ENCODE data around the gene SRP19. TPM values are rescaled to one million over a fixed set of nuclear protein-coding genes. Genes with fewer than 3 reads are reported as not detected.
"Not testable (repeated sequence)": the region's sequence is repeated elsewhere in the genome, so short reads cannot be mapped to it uniquely, and the experiment has no call there.

SRP19 gene
- total RNA-seq, 2 experiments from 2014 or later = 43.7 to 49.6 TPM

GRCh38 chr5:112848116-112848811 lies 12.8 kb upstream of the SRP19 start:
- Mint-ChIP-seq H3K4me3 (no peak overlapping the region), H3K9me3 (no peaks in the 10 kb centered on the region), H3K36me3 (ENCODE audit: low read depth) (no peaks in the 10 kb centered on the region)

GRCh38 chr5:112849912-112850311 lies 11.2 kb upstream of the SRP19 start:
- intact Hi-C loops (cut with micrococcal nuclease) = no loop called here
- Mint-ChIP-seq H3K36me3 (ENCODE audit: low read depth) (peaks cover 4% of the 10 kb centered on the region), H3K27ac (no peak overlapping the region), H3K4me1 (ENCODE audit: low read depth) (peaks cover 3% of the 10 kb centered on the region), H3K4me3 (no peak overlapping the region), H3K27me3 (ENCODE audit: low read depth) (peaks cover 8% of the 10 kb centered on the region), H3K9me3 (peaks cover 5% of the 10 kb centered on the region)
- CTCF ChIA-PET = no interaction called here
- no peak for DNase-seq

More at GRCh38 chr5:112848116-112848811, 12.8 kb upstream of the SRP19 start:
- Mint-ChIP-seq H3K27me3 (ENCODE audit: low read depth) (peaks cover 3% of the 10 kb centered on the region), H3K4me1 (ENCODE audit: low read depth) (peaks cover 3% of the 10 kb centered on the region), H3K27ac (no peak overlapping the region)
- DNase-seq = no peak
- intact Hi-C loops (cut with micrococcal nuclease) = loop anchor here (1.0 kb wide), 2 partner anchors 157 to 297 kb away; no protein-coding TSS in a partner anchor
- CTCF ChIA-PET = interaction anchor here (0.5 to 1.6 kb wide), 21 partner anchors 8 to 315 kb away, joined by 3 to 12 read pairs (median 4); partner anchors contain the start of genes REEP5 and SRP19

- no peak overlapping the region for H3K4me3 Mint-ChIP-seq
- H3K4me1 Mint-ChIP-seq (ENCODE audit: low read depth) = no peaks in the 10 kb centered on the region
- no peak for DNase-seq
- intact Hi-C loops (cut with micrococcal nuclease) = no loop called here
- no peak overlapping the region for H3K27ac Mint-ChIP-seq
- CTCF ChIA-PET = no interaction called here
- peaks cover 26% of the 10 kb centered on the region for H3K27me3 Mint-ChIP-seq (ENCODE audit: low read depth)
- peaks cover 9% of the 10 kb centered on the region for H3K9me3 Mint-ChIP-seq
- peaks cover 6% of the 10 kb centered on the region for H3K36me3 Mint-ChIP-seq (ENCODE audit: low read depth)
Measured at GRCh38 chr5:112854651-112855050, 6.4 kb upstream of the SRP19 start.

GRCh38 chr5:112857866-112858265 lies 3.2 kb upstream of the SRP19 start:
- H3K4me3 Mint-ChIP-seq = no peak overlapping the region
- H3K4me1 Mint-ChIP-seq (ENCODE audit: low read depth) = peaks cover 15% of the 10 kb centered on the region
- no peak overlapping the region for H3K27ac Mint-ChIP-seq
- H3K9me3 Mint-ChIP-seq = peaks cover 9% of the 10 kb centered on the region
- H3K36me3 Mint-ChIP-seq (ENCODE audit: low read depth) = peaks cover 14% of the 10 kb centered on the region
- intact Hi-C loops (cut with micrococcal nuclease) = no loop called here
- peaks cover 24% of the 10 kb centered on the region for H3K27me3 Mint-ChIP-seq (ENCODE audit: low read depth)
- CTCF ChIA-PET = interaction anchor here (2.0 kb wide), 1 partner anchor 9 kb away, joined by 12 read pairs; no protein-coding TSS in a partner anchor
- no peak for DNase-seq

GRCh38 chr5:112860571-112860928 lies 537 bp upstream of the SRP19 start:
- H3K9me3 Mint-ChIP-seq, DNase-seq: not testable (repeated sequence)
- Mint-ChIP-seq H3K4me3 (peak overlapping the region; percentile 96), H3K27me3 (ENCODE audit: low read depth) (peaks cover 12% of the 10 kb centered on the region), H3K4me1 (ENCODE audit: low read depth) (peaks cover 30% of the 10 kb centered on the region), H3K36me3 (ENCODE audit: low read depth) (peaks cover 16% of the 10 kb centered on the region), H3K27ac (peak overlapping the region; percentile 95)
- intact Hi-C loops (cut with micrococcal nuclease) = loop anchor here (2.0 to 10.0 kb wide), 3 partner anchors 654 to 1606 kb away; partner anchors contain the start of gene YTHDC2
- CTCF ChIA-PET = interaction anchor here (0.9 to 1.7 kb wide), 6 partner anchors 8 to 686 kb away, joined by 3 to 11 read pairs (median 4); partner anchors contain the start of gene REEP5

GRCh38 chr5:112861638-112861985 lies 525 bp downstream of the SRP19 start:
- Mint-ChIP-seq H3K4me1 (ENCODE audit: low read depth) (peaks cover 35% of the 10 kb centered on the region), H3K36me3 (ENCODE audit: low read depth) (peaks cover 18% of the 10 kb centered on the region), H3K27me3 (ENCODE audit: low read depth) (peaks cover 5% of the 10 kb centered on the region), H3K27ac (peak overlapping the region; percentile 95), H3K9me3 (no peaks in the 10 kb centered on the region), H3K4me3 (peak overlapping the region; percentile 96)
- intact Hi-C loops (cut with micrococcal nuclease) = loop anchor here (1.0 to 10.0 kb wide), 8 partner anchors 17 to 1607 kb away; partner anchors contain the start of genes DCP2, REEP5 and YTHDC2
- no peak for DNase-seq
- CTCF ChIA-PET = interaction anchor here (1.7 kb wide), 1 partner anchor 13 kb away, joined by 11 read pairs; no protein-coding TSS in a partner anchor

- peak overlapping the region; percentile 96 for H3K4me3 Mint-ChIP-seq
- peaks cover 40% of the 10 kb centered on the region for H3K4me1 Mint-ChIP-seq (ENCODE audit: low read depth)
- DNase-seq = no peak
- H3K36me3 Mint-ChIP-seq (ENCODE audit: low read depth) = peaks cover 18% of the 10 kb centered on the region
- CTCF ChIA-PET = no interaction called here
- H3K27ac Mint-ChIP-seq = no peak overlapping the region
- intact Hi-C loops (cut with micrococcal nuclease) = loop anchor here (10.0 kb wide), 2 partner anchors 653 to 1607 kb away; partner anchors contain the start of gene YTHDC2
- H3K9me3 Mint-ChIP-seq = no peaks in the 10 kb centered on the region
- H3K27me3 Mint-ChIP-seq (ENCODE audit: low read depth) = peaks cover 5% of the 10 kb centered on the region
Measured at GRCh38 chr5:112862085-112862484, 998 bp downstream of the SRP19 start.

- peaks cover 46% of the 10 kb centered on the region for H3K4me1 Mint-ChIP-seq (ENCODE audit: low read depth)
- H3K9me3 Mint-ChIP-seq = no peaks in the 10 kb centered on the region
Measured at GRCh38 chr5:112863549-112863948, 2.5 kb downstream of the SRP19 start.

GRCh38 chr5:112865128-112865527 lies 4.0 kb downstream of the SRP19 start:
- H3K36me3 Mint-ChIP-seq (ENCODE audit: low read depth) = peaks cover 36% of the 10 kb centered on the region
- intact Hi-C loops (cut with micrococcal nuclease) = loop anchor here (10.0 kb wide), 2 partner anchors 650 to 1610 kb away; partner anchors contain the start of gene YTHDC2
- no peaks in the 10 kb centered on the region for H3K27me3 Mint-ChIP-seq (ENCODE audit: low read depth)
- no peak for DNase-seq
- CTCF ChIA-PET = interaction anchor here (1.2 kb wide), 1 partner anchor 533 kb away, joined by 3 read pairs; no protein-coding TSS in a partner anchor
- no peaks in the 10 kb centered on the region for H3K9me3 Mint-ChIP-seq
- H3K27ac Mint-ChIP-seq = no peak overlapping the region
- peaks cover 59% of the 10 kb centered on the region for H3K4me1 Mint-ChIP-seq (ENCODE audit: low read depth)
- no peak overlapping the region for H3K4me3 Mint-ChIP-seq

More at GRCh38 chr5:112863549-112863948, 2.5 kb downstream of the SRP19 start:
- intact Hi-C loops (cut with micrococcal nuclease) = loop anchor here (10.0 kb wide), 2 partner anchors 651 to 1609 kb away; partner anchors contain the start of gene YTHDC2
- Mint-ChIP-seq H3K4me3 (peak overlapping the region; percentile 12), H3K27me3 (ENCODE audit: low read depth) (no peaks in the 10 kb centered on the region), H3K36me3 (ENCODE audit: low read depth) (peaks cover 28% of the 10 kb centered on the region), H3K27ac (peak overlapping the region; percentile 65)
- CTCF ChIA-PET = interaction anchor here (1.0 to 1.2 kb wide), 2 partner anchors 15 to 113 kb away, joined by 4 to 5 read pairs; partner anchors contain the start of gene DCP2
- no peak for DNase-seq

- Mint-ChIP-seq H3K27ac (peak overlapping the region; percentile 67), H3K27me3 (ENCODE audit: low read depth) (no peaks in the 10 kb centered on the region), H3K9me3 (no peaks in the 10 kb centered on the region), H3K4me3 (no peak overlapping the region), H3K4me1 (ENCODE audit: low read depth) (peaks cover 57% of the 10 kb centered on the region), H3K36me3 (ENCODE audit: low read depth) (peaks cover 41% of the 10 kb centered on the region)
- no peak for DNase-seq
- intact Hi-C loops (cut with micrococcal nuclease) = loop anchor here (10.0 kb wide), 2 partner anchors 648 to 1612 kb away; partner anchors contain the start of gene YTHDC2
- CTCF ChIA-PET = interaction anchor here (0.7 kb wide), 1 partner anchor 53 kb away, joined by 3 read pairs; no protein-coding TSS in a partner anchor
Measured at GRCh38 chr5:112866739-112867138, 5.7 kb downstream of the SRP19 start.

GRCh38 chr5:112867411-112867810 lies 6.3 kb downstream of the SRP19 start:
- H3K27me3 Mint-ChIP-seq (ENCODE audit: low read depth) = no peaks in the 10 kb centered on the region
- H3K4me1 Mint-ChIP-seq (ENCODE audit: low read depth) = peaks cover 51% of the 10 kb centered on the region

GRCh38 chr5:112869948-112870347 lies 8.9 kb downstream of the SRP19 start:
- Mint-ChIP-seq H3K9me3 (no peaks in the 10 kb centered on the region), H3K27me3 (ENCODE audit: low read depth) (no peaks in the 10 kb centered on the region), H3K27ac (no peak overlapping the region), H3K36me3 (ENCODE audit: low read depth) (peaks cover 33% of the 10 kb centered on the region), H3K4me1 (ENCODE audit: low read depth) (peaks cover 37% of the 10 kb centered on the region), H3K4me3 (no peak overlapping the region)
- CTCF ChIA-PET = interaction anchor here (0.8 kb wide), 1 partner anchor 11 kb away, joined by 5 read pairs; no protein-coding TSS in a partner anchor
- no peak for DNase-seq
- intact Hi-C loops (cut with micrococcal nuclease) = loop anchor here (10.0 kb wide), 2 partner anchors 645 to 1615 kb away; partner anchors contain the start of gene YTHDC2

More at GRCh38 chr5:112867411-112867810, 6.3 kb downstream of the SRP19 start:
- Mint-ChIP-seq H3K9me3 (no peaks in the 10 kb centered on the region), H3K36me3 (ENCODE audit: low read depth) (peaks cover 40% of the 10 kb centered on the region), H3K4me3 (no peak overlapping the region), H3K27ac (peak overlapping the region; percentile 67)
- intact Hi-C loops (cut with micrococcal nuclease) = loop anchor here (10.0 kb wide), 2 partner anchors 647 to 1613 kb away; partner anchors contain the start of gene YTHDC2
- CTCF ChIA-PET = interaction anchor here (0.7 kb wide), 2 partner anchors 53 to 153 kb away, joined by 3 read pairs; no protein-coding TSS in a partner anchor
- DNase-seq = no peak

Measured in activated naive CD4-positive, alpha-beta T cell treated with anti-CD3 and anti-CD28 coated beads for 36 hours (primary cell).